Glutamatergic neuron (in vitro differentiated cells): ENCODE results near the gene CCDC70. TPM values are rescaled to one million over a fixed set of nuclear protein-coding genes. Genes with fewer than 3 reads are reported as not detected.
A peak's percentile ranks its signal among the peaks of the same experiment; 100 is the strongest.

Source experiments
- DNase-seq: peaks from one replicate; pipeline ENCODE4 v3.0.0; 2022
- H3K27ac Mint-ChIP-seq: one replicate; pipeline ENCODE4 v1.8.0; 2020; ENCODE audit warnings: mild to moderate bottlenecking, mixed read lengths, inconsistent platforms; ENCODE audit not compliant: unreplicated experiment
- H3K27me3 Mint-ChIP-seq: one replicate; pipeline ENCODE4 v1.8.0; 2020; ENCODE audit warnings: mild to moderate bottlenecking, moderate library complexity, mixed read lengths, inconsistent platforms; ENCODE audit not compliant: unreplicated experiment
- H3K36me3 Mint-ChIP-seq: one replicate; pipeline ENCODE4 v1.8.0; 2020; ENCODE audit warnings: mild to moderate bottlenecking, mixed read lengths, inconsistent platforms; ENCODE audit not compliant: unreplicated experiment
- H3K4me1 Mint-ChIP-seq: one replicate; pipeline ENCODE4 v1.8.0; 2020; ENCODE audit warnings: mild to moderate bottlenecking, low read depth, mixed read lengths, inconsistent platforms; ENCODE audit not compliant: unreplicated experiment
- H3K4me3 Mint-ChIP-seq: one replicate; pipeline ENCODE4 v1.8.0; 2020; ENCODE audit warnings: mild to moderate bottlenecking, mixed read lengths, inconsistent platforms; ENCODE audit not compliant: unreplicated experiment
- H3K9me3 Mint-ChIP-seq: one replicate; pipeline ENCODE4 v1.8.0; 2020; ENCODE audit warnings: mild to moderate bottlenecking, moderate library complexity, mixed read lengths, inconsistent platforms; ENCODE audit not compliant: unreplicated experiment
- CTCF ChIP-seq: fragments of 200-600 bp; sonication (generic); IDR thresholded peaks from one replicate; pipeline ENCODE4 v1.5.0; 2021; ENCODE audit not compliant: partially characterized antibody, unreplicated experiment
- total RNA-seq: library from RNA; stranded (reverse); fragmentation: NEBNext Ultra II Directional; extraction: Animal tissue kit (Norgen Biotek cat#: 25700); gene quantifications from one replicate; pipeline ENCODE4 v1.2.1, GENCODE V29; 2021; ENCODE audit not compliant: unreplicated experiment

The CCDC70 gene
- total RNA-seq, 1 donor from 2014 or later = not detected

DNA sequence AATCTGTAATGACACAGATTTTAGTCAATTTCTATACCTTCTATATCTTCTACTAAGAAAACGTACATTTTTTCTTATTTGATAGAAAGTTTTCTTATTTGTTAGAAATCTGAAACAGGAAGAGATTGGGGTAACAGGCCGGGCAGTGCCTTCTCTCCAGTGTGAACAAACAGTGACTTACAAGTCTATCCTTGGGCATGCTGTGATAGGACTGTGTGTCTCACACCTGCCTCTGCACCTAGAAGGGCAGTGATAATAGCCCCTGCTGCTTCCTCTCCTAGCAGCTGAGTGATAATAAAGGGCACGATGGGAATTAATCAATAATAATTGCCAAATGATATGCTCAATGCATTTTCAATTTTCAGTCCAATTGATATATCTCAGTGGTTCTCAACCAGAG is 18.2 kb upstream of the CCDC70 start:
- no peak overlapping the region for H3K4me3 Mint-ChIP-seq
- no peak overlapping the region for H3K27ac Mint-ChIP-seq
- no peaks in the 10 kb centered on the region for H3K4me1 Mint-ChIP-seq
- H3K36me3 Mint-ChIP-seq = no peaks in the 10 kb centered on the region
- TF ChIP-seq CTCF = no peak
- no peaks in the 10 kb centered on the region for H3K9me3 Mint-ChIP-seq
- peaks cover 3% of the 10 kb centered on the region for H3K27me3 Mint-ChIP-seq
- no peak for DNase-seq

GRCh38 chr13:51844862-51845573 is 16.8 kb upstream of the CCDC70 start, which contains the start of gene TMEM272:
Gene TMEM272 (minus strand): TSS chr13:51845177. CDS start chr13:51838530, 6,647 bp downstream.
- H3K9me3 Mint-ChIP-seq = no peaks in the 10 kb centered on the region
- H3K27me3 Mint-ChIP-seq = peaks cover 3% of the 10 kb centered on the region
- no peaks in the 10 kb centered on the region for H3K4me1 Mint-ChIP-seq
- peak; percentile 80 for DNase-seq
- no peak within 1 kb of the TSS for H3K27ac Mint-ChIP-seq
- no peak within 1 kb of the TSS for H3K4me3 Mint-ChIP-seq
- peak; percentile 91 for TF ChIP-seq CTCF
- peaks cover 5% of the 10 kb centered on the region for H3K36me3 Mint-ChIP-seq

- TF ChIP-seq CTCF = no peak
- no peak for DNase-seq
- Mint-ChIP-seq H3K27me3 (peaks cover 3% of the 10 kb centered on the region), H3K27ac (no peak overlapping the region), H3K4me1 (no peaks in the 10 kb centered on the region), H3K4me3 (no peak overlapping the region), H3K9me3 (no peaks in the 10 kb centered on the region), H3K36me3 (peaks cover 5% of the 10 kb centered on the region)
Observed at GRCh38 chr13:51845574-51846318, 16.0 kb upstream of the CCDC70 start.

- Mint-ChIP-seq H3K4me3 (no peak overlapping the region), H3K4me1 (no peaks in the 10 kb centered on the region), H3K27ac (no peak overlapping the region), H3K9me3 (no peaks in the 10 kb centered on the region), H3K36me3 (peaks cover 5% of the 10 kb centered on the region), H3K27me3 (peaks cover 3% of the 10 kb centered on the region)
- TF ChIP-seq CTCF = no peak
- DNase-seq = no peak
Observed at GRCh38 chr13:51846756-51847155, 15.0 kb upstream of the CCDC70 start.

DNA sequence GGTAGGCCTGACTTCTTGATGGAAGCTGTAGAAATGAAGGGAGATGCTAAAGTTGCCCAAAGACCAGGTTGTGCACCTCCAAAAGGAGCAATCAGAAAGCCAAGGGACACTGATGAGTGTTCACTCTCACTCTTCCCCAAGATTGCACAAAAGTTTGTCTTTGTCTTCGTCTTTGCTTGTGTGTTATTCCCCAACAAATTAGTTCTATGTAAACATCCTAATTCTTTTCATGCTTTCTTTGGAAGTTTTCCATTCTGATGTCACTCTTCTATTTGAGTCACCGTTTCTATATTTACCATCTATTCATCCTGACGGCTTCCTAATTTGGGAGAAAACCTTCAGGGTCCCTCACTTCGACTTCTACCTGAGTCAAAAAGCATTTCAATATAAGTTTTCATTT is 13.1 kb upstream of the CCDC70 start:
- no peak overlapping the region for H3K27ac Mint-ChIP-seq
- H3K27me3 Mint-ChIP-seq = peaks cover 3% of the 10 kb centered on the region
- peaks cover 5% of the 10 kb centered on the region for H3K36me3 Mint-ChIP-seq

More for the DNA sequence above, 13.1 kb upstream of the CCDC70 start:
- H3K4me1 Mint-ChIP-seq = no peaks in the 10 kb centered on the region
- H3K4me3 Mint-ChIP-seq = no peak overlapping the region
- no peaks in the 10 kb centered on the region for H3K9me3 Mint-ChIP-seq
- DNase-seq = no peak
- TF ChIP-seq CTCF = no peak
